GM12872 (cell line): ENCODE results near the gene SEC11A.

Experiments used
- CTCF ChIP-seq: IDR thresholded peaks from 3 replicates; pipeline ENCODE4 v1.5.1; 2011; ENCODE audit warnings: low read depth, mild to moderate bottlenecking, low read length, moderate library complexity; ENCODE audit not compliant: insufficient read depth

The SEC11A gene

GRCh38 chr15:84689858-84690257 is 26.1 kb downstream of the SEC11A start:
- no peak for TF ChIP-seq CTCF

DNA sequence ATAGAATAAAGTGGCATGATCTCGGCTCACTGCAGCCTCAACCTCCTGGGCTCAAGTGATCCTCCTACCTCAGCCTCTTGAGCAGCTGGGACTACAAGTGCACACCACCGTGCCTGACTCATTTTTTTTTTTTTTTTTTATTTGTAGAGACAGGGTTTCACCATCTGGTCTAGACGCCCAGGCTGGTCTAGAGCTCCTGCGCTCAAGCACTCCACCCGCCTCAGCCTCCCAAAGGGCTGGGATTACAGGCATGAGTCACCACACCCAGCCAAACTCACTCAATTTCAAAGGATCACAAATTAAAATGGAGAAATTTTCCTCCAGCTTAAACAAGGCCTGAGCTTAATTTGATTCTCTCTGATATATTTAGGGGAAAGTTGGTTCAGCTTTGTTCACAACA is 30.6 kb downstream of the SEC11A start:
- TF ChIP-seq CTCF = no peak

DNA sequence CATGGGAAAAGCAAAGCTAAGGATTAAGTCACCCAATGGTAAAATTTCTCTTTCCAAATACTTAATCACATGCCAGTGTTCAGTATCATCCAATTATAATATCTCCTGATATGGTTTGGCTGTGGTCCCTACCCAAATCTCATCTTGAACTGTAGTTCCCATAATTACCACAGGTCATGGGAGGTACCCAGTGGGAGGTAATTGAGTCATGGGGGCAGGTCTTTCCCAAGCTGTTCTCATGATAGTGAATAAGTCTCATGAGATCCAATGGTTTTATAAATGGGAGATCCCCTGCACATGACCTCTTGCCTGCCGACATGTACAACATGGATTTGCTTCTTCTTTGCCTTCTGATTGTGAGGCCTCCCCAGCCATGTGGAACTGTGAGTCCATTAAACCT is 31.8 kb downstream of the SEC11A start:
- no peak for TF ChIP-seq CTCF

DNA sequence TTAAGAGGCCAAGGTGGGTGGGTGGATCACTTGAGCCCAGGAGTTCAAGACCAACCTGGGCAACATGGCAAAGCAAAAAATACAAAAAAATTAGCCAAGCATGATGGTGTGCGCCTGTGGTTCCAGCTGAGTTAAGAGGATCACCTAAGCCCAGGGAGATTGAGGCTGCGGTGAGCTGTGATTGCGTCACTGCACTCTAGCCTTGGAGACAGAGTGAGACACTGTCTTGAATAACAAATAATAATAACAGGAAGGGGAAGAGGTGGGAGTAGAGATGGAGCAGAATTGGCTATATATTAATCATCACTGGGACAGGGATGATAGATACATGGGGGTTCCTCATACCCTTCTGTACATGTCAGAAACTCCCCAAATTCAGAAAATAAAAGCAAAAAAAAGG is 34.1 kb downstream of the SEC11A start:
- no peak for TF ChIP-seq CTCF

DNA sequence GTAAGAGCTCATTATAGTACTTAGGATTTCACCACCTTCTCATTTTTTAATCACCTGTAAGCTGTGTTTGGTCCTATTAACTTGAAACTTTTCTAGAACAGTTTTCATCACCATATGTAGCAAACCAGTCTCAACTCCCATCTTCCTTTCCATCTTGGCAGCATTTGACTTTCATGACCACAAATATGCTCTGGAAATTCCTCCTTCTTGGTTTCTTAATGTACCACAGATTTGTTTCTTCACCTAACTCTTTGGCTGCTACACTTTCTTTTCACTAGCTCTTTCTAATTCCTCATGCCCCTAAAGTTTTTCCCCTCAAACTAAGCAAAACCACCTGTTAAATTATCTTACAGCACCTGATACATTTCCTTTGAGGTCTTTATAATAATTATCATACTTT is 44.7 kb downstream of the SEC11A start:
- no peak for TF ChIP-seq CTCF

DNA sequence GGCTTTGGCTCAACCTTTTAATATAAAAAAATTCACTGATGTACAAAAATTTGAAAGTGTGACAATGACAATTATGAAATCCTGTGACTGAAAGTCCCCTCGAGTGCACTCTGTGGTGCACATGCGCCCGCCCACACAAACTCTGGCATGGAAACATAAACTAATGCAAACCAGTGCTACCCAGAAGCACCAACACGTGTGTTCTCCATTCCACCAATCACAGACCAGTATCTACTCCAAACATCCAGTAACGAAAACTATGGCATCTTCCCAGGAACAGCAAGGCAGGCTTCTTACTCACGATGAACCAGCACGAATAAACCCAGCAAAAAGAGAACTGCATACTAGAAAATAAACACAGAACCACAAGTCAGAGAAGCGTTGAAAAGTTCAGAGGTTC is 46.2 kb downstream of the SEC11A start:
- no peak for TF ChIP-seq CTCF

DNA sequence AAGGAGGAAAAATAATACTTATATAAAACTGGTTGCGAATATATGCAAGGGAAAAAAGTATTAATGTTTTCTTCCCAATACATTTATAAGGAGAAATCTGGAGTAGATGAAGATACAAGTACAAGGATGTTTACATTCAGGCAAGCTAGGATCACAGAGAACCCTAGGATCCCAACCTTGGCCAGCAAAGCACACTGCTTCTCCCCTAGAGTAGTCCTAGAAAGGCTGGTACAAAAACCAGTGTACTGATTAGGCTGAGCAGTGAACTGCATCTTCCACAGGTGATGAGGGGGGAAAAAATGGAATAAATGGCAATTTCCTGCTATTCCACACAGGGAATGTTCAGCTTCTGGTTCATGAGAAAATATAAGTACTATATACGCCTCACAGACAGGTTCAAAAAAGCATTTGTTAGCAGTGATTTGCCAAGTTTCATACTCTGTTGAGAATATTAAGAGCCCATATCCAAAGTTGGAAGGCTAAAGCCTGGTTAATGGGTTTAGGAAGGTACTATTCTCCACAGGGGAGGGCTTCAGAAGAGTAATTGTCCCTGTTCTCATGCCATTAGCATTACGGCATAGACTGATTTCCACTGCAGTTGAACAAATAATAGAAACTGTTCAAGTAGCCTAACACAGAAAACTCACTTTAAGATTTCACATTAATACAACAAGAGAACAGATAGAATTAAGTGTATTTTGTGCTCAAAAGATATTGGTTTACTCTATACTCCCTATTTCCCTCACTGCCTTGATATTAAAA is 47.5 kb downstream of the SEC11A start:
- TF ChIP-seq CTCF = no peak
